Measurements from ENCODE around the gene NCAPG.

NCAPG gene

DNA sequence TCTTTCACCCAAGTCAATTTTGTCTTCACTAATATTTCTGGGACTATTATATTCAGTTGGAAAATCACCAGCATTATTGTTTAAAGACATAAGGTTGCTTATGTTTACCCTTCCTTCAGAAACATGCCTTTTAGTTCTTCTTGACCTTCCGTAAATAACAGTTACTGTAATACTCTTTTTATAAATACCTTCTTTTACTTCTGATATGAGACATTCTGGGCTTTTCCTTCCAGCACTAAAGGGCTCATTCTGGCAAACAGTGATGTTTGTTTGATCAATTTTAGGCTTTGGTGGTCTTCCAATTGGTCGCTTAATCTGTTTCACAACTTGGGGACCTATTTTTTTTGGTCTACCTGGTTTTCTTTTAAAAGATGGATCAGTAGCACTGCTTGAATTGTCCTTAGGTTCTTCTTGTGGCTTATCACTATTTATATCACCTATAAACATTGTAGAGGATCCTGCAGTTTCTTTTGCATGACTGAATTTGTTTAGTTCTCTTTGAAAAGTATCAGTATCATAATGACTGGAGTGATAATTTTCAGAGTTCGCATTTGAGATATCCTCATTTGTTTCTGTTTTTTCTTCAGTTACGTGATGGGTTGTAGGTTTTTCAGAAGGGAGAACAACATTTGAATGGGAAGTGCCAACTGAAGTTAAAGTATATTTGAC lies 64.8 kb downstream of the NCAPG start:
- no peak for DNase-seq (ENCODE audit: low read depth in 3 of 3, low spot score in 1 of 3)

DNA sequence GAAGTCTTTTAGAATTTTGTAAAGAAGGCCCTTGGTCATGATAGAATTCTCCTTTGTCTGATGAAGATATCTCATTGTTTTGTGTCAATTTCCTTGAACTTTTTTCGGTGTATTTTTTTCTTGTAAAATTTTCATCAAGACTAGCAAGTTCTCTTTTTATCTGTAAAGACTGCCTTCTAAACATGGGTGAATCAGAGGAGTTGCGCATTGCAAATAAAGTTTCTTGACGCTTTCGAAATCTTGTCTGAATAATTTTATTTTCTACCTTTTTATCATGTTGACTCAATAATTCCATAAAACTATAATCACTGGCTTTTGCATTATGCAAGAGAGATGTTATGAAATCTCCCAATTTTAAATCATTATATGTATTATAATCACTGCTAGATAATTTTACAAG lies 66.2 kb downstream of the NCAPG start:
- no peak for DNase-seq (ENCODE audit: low read depth in 3 of 3, low spot score in 1 of 3)

DNA sequence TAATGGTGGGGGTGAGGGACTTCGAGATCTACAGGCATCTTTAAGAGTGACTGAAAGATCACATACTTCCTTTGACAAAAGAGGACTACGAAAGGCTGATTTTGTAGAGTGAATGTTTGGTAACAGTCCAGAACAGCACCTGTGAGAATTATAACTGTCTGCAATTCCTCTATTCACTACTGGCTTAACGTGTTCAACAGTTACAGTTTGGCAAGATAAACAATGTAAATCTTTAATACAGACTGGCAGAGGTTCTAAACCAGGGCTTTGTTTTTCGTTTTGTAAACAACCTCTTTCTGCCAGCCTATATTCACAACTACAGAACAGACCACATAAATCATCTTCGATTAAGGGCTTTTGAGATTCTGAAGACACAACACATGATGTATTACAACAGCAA lies 66.9 kb downstream of the NCAPG start:
- DNase-seq (ENCODE audit: low read depth in 3 of 3, low spot score in 1 of 3), result no peak

GRCh38 chr4:17884063-17884462 lies 73.3 kb downstream of the NCAPG start:
- no peak for DNase-seq (ENCODE audit: low read depth in 3 of 3, low spot score in 1 of 3)

DNA sequence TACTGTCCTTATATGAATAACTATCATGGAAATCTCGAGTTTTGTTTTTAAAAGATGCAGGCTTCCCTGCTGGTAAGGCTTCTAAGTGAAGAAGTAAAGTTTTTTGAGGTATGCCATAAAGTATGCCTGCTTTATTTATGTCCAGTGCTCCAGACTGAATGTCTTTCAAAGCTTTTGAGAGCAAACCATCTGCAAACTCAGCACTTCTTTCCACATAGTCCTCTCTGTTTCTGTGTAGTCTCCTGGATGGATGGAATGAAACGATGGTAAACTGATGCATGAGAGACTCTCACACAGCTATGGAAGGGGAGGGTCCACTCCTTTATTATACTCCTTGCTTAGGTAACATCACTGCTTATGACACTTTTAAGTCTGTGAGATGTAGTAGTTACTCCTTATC lies 73.7 kb downstream of the NCAPG start:
- DNase-seq (ENCODE audit: low read depth in 3 of 3, low spot score in 1 of 3), result no peak

DNA sequence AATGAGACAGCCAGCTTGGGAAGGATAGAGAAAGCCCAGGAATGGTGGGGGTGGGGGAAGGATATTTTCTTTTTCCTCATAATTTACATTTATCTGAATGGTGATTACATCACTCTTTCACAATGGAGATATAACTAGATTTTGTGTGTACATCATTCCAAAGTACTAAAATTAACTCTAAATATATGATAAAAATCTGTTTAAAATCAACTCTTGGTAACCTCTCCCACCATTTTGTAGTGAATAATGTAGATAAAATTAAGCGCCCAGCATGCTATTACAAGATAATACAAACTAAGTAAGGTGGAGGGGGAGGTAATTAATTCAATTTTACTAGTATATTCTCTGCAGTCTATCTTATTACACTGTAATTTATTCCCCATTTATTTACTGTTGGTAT lies 78.9 kb downstream of the NCAPG start:
- DNase-seq (ENCODE audit: low read depth in 3 of 3, low spot score in 1 of 3), result no peak

- no peak for DNase-seq (ENCODE audit: low read depth in 3 of 3, low spot score in 1 of 3)
These were observed 83.6 kb downstream of the NCAPG start for GRCh38 chr4:17894421-17894820.

All from stimulated activated CD4-positive, alpha-beta T cell treated with anti-CD3 and anti-CD28 coated beads, TNF-alpha, amount 100 ng/mL, for 1 hour (primary cell).